ENCODE results near the gene ADAM12.

The ADAM12 gene

DNA sequence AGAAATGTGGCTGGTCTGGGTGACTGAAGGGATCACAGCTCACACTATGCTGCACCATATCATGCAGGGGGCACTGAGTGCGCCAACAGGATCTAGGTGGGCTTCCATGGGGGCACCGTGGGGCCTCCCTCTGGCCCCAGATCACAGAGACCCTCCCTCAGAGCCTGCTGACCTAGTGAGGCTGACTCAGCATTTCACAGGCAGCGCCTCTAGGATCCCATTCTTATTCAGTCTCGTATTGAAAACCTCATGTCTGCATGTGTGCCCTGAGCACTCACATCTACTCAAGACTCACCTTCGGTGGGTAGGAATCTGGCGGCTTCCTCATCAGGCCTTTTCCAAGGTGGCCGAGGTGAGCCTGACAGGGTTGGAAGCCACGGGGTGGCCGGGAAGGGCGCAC, 350.3 kb downstream of the ADAM12 start:
- H3K9ac ChIP-seq (ENCODE audit: insufficient read length), result no peak overlapping the region
- H3K36me3 ChIP-seq (ENCODE audit: insufficient read depth, low read length), result no peaks in the 10 kb centered on the region
- H3K27ac ChIP-seq, result no peak overlapping the region
- no peak for DNase-seq (ENCODE audit: low read depth, low spot score)
- H3K4me3 ChIP-seq, result no peak overlapping the region
- H3K9me3 ChIP-seq (ENCODE audit: low read depth, low read length), result no peaks in the 10 kb centered on the region
- TF ChIP-seq FOXP2 (optimal IDR thresholded peaks at IDR 0.05; ENCODE audit: control extremely low read depth, extremely low read length, insufficient read depth), result no peak

GRCh38 chr10:126036515-126036914, 351.8 kb downstream of the ADAM12 start:
- H3K4me3 ChIP-seq, result no peak overlapping the region
- H3K36me3 ChIP-seq (ENCODE audit: insufficient read depth, low read length), result no peaks in the 10 kb centered on the region
- DNase-seq (ENCODE audit: low read depth, low spot score), result no peak
- no peak for TF ChIP-seq EZH2 (IDR thresholded peaks at IDR 0.05)
- TF ChIP-seq POLR2AphosphoS5 (IDR thresholded peaks at IDR 0.05; ENCODE audit: borderline replicate concordance, low read depth, low read length), result no peak
- TF ChIP-seq FOXP2 (optimal IDR thresholded peaks at IDR 0.05; ENCODE audit: control extremely low read depth, extremely low read length, insufficient read depth), result no peak
- H3K27ac ChIP-seq, result no peak overlapping the region
- H3K9me3 ChIP-seq (ENCODE audit: low read depth, low read length), result no peaks in the 10 kb centered on the region
- no peak overlapping the region for H3K9ac ChIP-seq (ENCODE audit: insufficient read length)

- no peak for TF ChIP-seq EZH2 (IDR thresholded peaks at IDR 0.05)
- no peak for TF ChIP-seq POLR2AphosphoS5 (IDR thresholded peaks at IDR 0.05; ENCODE audit: borderline replicate concordance, low read depth, low read length)
- no peak for TF ChIP-seq FOXP2 (optimal IDR thresholded peaks at IDR 0.05; ENCODE audit: control extremely low read depth, extremely low read length, insufficient read depth)
- Histone ChIP-seq H3K36me3 (ENCODE audit: insufficient read depth, low read length) (no peaks in the 10 kb centered on the region), H3K4me3 (no peak overlapping the region), H3K27ac (no peak overlapping the region), H3K9me3 (ENCODE audit: low read depth, low read length) (no peaks in the 10 kb centered on the region), H3K9ac (ENCODE audit: insufficient read length) (no peak overlapping the region)
- no peak for DNase-seq (ENCODE audit: low read depth, low spot score)
Measured at GRCh38 chr10:126034586-126034985, 353.7 kb downstream of the ADAM12 start.

GRCh38 chr10:126029999-126030398, 358.3 kb downstream of the ADAM12 start:
- no peak for DNase-seq (ENCODE audit: low read depth, low spot score)
- Histone ChIP-seq H3K27ac (no peak overlapping the region), H3K4me3 (no peak overlapping the region), H3K9ac (ENCODE audit: insufficient read length) (no peak overlapping the region), H3K36me3 (ENCODE audit: insufficient read depth, low read length) (no peaks in the 10 kb centered on the region), H3K9me3 (ENCODE audit: low read depth, low read length) (no peaks in the 10 kb centered on the region)
- no peak for TF ChIP-seq FOXP2 (optimal IDR thresholded peaks at IDR 0.05; ENCODE audit: control extremely low read depth, extremely low read length, insufficient read depth)

GRCh38 chr10:126027692-126028091, 360.6 kb downstream of the ADAM12 start:
- no peaks in the 10 kb centered on the region for H3K36me3 ChIP-seq (ENCODE audit: insufficient read depth, low read length)
- DNase-seq (ENCODE audit: low read depth, low spot score), result no peak
- TF ChIP-seq FOXP2 (optimal IDR thresholded peaks at IDR 0.05; ENCODE audit: control extremely low read depth, extremely low read length, insufficient read depth) (no peak), POLR2AphosphoS5 (IDR thresholded peaks at IDR 0.05; ENCODE audit: borderline replicate concordance, low read depth, low read length) (no peak), EZH2 (IDR thresholded peaks at IDR 0.05) (no peak)
- no peak overlapping the region for H3K27ac ChIP-seq
- H3K4me3 ChIP-seq, result no peak overlapping the region
- H3K9me3 ChIP-seq (ENCODE audit: low read depth, low read length), result no peaks in the 10 kb centered on the region
- H3K9ac ChIP-seq (ENCODE audit: insufficient read length), result no peak overlapping the region

DNA sequence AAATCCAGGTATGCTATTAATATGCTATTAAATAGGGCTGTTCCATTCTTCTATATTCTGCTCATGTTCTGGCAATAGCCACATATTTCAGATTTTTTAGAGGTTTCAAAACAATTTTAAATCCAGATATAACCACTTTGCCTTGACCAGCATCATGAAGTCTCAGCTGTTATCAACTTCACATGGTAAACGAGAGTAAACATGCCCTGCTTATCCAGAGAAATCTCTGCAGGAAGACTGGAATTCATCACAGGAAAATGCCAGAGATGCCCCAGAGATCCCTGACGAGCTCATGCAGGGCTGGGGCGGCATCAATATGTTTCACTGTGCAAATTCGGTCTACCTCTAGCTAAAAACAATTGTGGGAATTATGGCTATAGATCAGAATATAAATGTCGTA, 365.4 kb downstream of the ADAM12 start:
- DNase-seq (ENCODE audit: low read depth, low spot score), result no peak
- no peak overlapping the region for H3K4me3 ChIP-seq

DNA sequence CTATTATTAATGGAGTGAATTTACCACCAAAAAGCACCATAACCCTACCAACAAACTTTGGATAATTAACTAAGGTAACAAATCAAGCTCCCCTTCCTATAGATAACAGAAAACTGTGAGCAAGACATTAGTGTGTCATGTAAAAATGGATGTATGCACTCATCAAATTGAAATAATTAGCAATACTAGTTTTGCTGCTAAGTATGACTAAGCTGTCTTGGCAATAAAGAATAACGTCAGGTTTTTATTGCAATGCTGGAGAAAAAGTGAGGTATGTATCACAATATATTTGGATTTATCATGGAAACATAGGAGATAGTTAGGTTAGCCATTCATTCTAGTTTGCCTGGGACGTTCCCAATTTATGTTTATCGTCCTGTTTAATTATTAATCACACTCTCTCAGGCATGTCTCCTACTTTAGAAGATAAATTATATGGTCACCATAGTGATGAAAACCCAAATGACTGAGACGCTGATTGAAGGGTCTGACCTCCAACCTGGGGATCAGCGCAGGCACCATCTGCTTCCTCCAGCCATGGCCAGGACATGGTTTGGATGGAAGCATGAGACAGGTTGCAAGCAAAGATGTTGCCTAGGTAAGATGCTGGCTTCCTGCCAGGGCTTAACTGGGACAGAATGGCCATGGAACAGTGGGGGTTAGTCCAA, 366.3 kb downstream of the ADAM12 start:
- DNase-seq (ENCODE audit: low read depth, low spot score), result no peak
- Histone ChIP-seq H3K4me3 (no peak overlapping the region), H3K9ac (ENCODE audit: insufficient read length) (no peak overlapping the region), H3K36me3 (ENCODE audit: insufficient read depth, low read length) (no peaks in the 10 kb centered on the region), H3K27ac (no peak overlapping the region), H3K9me3 (ENCODE audit: low read depth, low read length) (no peaks in the 10 kb centered on the region)
- TF ChIP-seq EZH2 (IDR thresholded peaks at IDR 0.05) (no peak), POLR2AphosphoS5 (IDR thresholded peaks at IDR 0.05; ENCODE audit: borderline replicate concordance, low read depth, low read length) (no peak), FOXP2 (optimal IDR thresholded peaks at IDR 0.05; ENCODE audit: control extremely low read depth, extremely low read length, insufficient read depth) (no peak)

More for the DNA sequence above, 365.4 kb downstream of the ADAM12 start:
- no peak overlapping the region for H3K9ac ChIP-seq (ENCODE audit: insufficient read length)
- H3K27ac ChIP-seq, result no peak overlapping the region
- TF ChIP-seq EZH2 (IDR thresholded peaks at IDR 0.05) (no peak), POLR2AphosphoS5 (IDR thresholded peaks at IDR 0.05; ENCODE audit: borderline replicate concordance, low read depth, low read length) (no peak), FOXP2 (optimal IDR thresholded peaks at IDR 0.05; ENCODE audit: control extremely low read depth, extremely low read length, insufficient read depth) (no peak)
- no peaks in the 10 kb centered on the region for H3K36me3 ChIP-seq (ENCODE audit: insufficient read depth, low read length)
- H3K9me3 ChIP-seq (ENCODE audit: low read depth, low read length), result no peaks in the 10 kb centered on the region

GRCh38 chr10:126017961-126018560, 370.2 kb downstream of the ADAM12 start:
- H3K4me3 ChIP-seq, result no peak overlapping the region
- no peaks in the 10 kb centered on the region for H3K9me3 ChIP-seq (ENCODE audit: low read depth, low read length)
- H3K9ac ChIP-seq (ENCODE audit: insufficient read length), result no peak overlapping the region
- H3K36me3 ChIP-seq (ENCODE audit: insufficient read depth, low read length), result no peaks in the 10 kb centered on the region
- H3K27ac ChIP-seq, result no peak overlapping the region
- TF ChIP-seq EZH2 (IDR thresholded peaks at IDR 0.05), result no peak
- no peak for DNase-seq (ENCODE audit: low read depth, low spot score)

- Histone ChIP-seq H3K36me3 (ENCODE audit: insufficient read depth, low read length) (no peaks in the 10 kb centered on the region), H3K9ac (ENCODE audit: insufficient read length) (no peak overlapping the region), H3K9me3 (ENCODE audit: low read depth, low read length) (no peaks in the 10 kb centered on the region), H3K4me3 (no peak overlapping the region), H3K27ac (no peak overlapping the region)
- TF ChIP-seq FOXP2 (optimal IDR thresholded peaks at IDR 0.05; ENCODE audit: control extremely low read depth, extremely low read length, insufficient read depth) (no peak), POLR2AphosphoS5 (IDR thresholded peaks at IDR 0.05; ENCODE audit: borderline replicate concordance, low read depth, low read length) (no peak), EZH2 (IDR thresholded peaks at IDR 0.05) (no peak)
- no peak for DNase-seq (ENCODE audit: low read depth, low spot score)
Measured at GRCh38 chr10:126016882-126017281, 371.4 kb downstream of the ADAM12 start.

Measured in SK-N-MC (cell line).